ENCODE data around the gene CNN3. TPM values are rescaled to one million over a fixed set of nuclear protein-coding genes. Genes with fewer than 3 reads are reported as not detected.

The CNN3 gene
- total RNA-seq, 1 donor from 2014 or later, result 419 TPM

GRCh38 chr1:94871031-94871430 lies 55.9 kb downstream of the CNN3 start:
- no peak for ATAC-seq
- intact Hi-C loops (cut with DNase I), result no loop called here

GRCh38 chr1:94866164-94866807 lies 60.6 kb downstream of the CNN3 start:
- intact Hi-C loops (cut with DNase I), result loop anchor here (10.0 kb wide), 1 partner anchor 59 kb away; the partner anchor contains the start of gene CNN3
- DNase-seq (ENCODE audit: low spot score) (no peak), ATAC-seq (peak; percentile 18)

More at GRCh38 chr1:94871031-94871430, 55.9 kb downstream of the CNN3 start:
- no peak for DNase-seq (ENCODE audit: low spot score)

- intact Hi-C loops (cut with DNase I), result loop anchor here (10.0 kb wide), 1 partner anchor 59 kb away; the partner anchor contains the start of gene CNN3
- no peak for DNase-seq (ENCODE audit: low spot score)
- ATAC-seq, result peak; percentile 52
Measured at GRCh38 chr1:94865360-94865759, 61.5 kb downstream of the CNN3 start.

GRCh38 chr1:94864821-94865220 lies 62.1 kb downstream of the CNN3 start:
- DNase-seq (ENCODE audit: low spot score), result no peak
- intact Hi-C loops (cut with DNase I), result loop anchor here (10.0 kb wide), 1 partner anchor 60 kb away; the partner anchor contains the start of gene CNN3
- ATAC-seq, result peak; percentile 5

GRCh38 chr1:94863919-94864318 lies 63.0 kb downstream of the CNN3 start:
- DNase-seq (ENCODE audit: low spot score) (peak; percentile 65), ATAC-seq (peak; percentile 82)
- intact Hi-C loops (cut with DNase I), result loop anchor here (10.0 kb wide), 1 partner anchor 61 kb away; the partner anchor contains the start of gene CNN3

GRCh38 chr1:94863297-94863911 lies 63.5 kb downstream of the CNN3 start:
- DNase-seq (ENCODE audit: low spot score) (no peak), ATAC-seq (peak; percentile 79)
- intact Hi-C loops (cut with DNase I), result loop anchor here (10.0 kb wide), 1 partner anchor 61 kb away; the partner anchor contains the start of gene CNN3

GRCh38 chr1:94862718-94863117 lies 64.2 kb downstream of the CNN3 start:
- intact Hi-C loops (cut with DNase I), result loop anchor here (10.0 kb wide), 1 partner anchor 62 kb away; the partner anchor contains the start of gene CNN3
- ATAC-seq (no peak), DNase-seq (ENCODE audit: low spot score) (no peak)

GRCh38 chr1:94859174-94859573 lies 67.7 kb downstream of the CNN3 start:
- intact Hi-C loops (cut with DNase I), result no loop called here
- DNase-seq (ENCODE audit: low spot score), result no peak
- ATAC-seq, result no peak

- ATAC-seq (no peak), DNase-seq (ENCODE audit: low spot score) (no peak)
- intact Hi-C loops (cut with DNase I), result no loop called here
Measured at GRCh38 chr1:94858276-94858675, 68.6 kb downstream of the CNN3 start.

GRCh38 chr1:94856868-94857267 lies 70.0 kb downstream of the CNN3 start:
- intact Hi-C loops (cut with DNase I), result no loop called here
- no peak for ATAC-seq
- no peak for DNase-seq (ENCODE audit: low spot score)

- DNase-seq (ENCODE audit: low spot score) (no peak), ATAC-seq (no peak)
- intact Hi-C loops (cut with DNase I), result no loop called here
Measured at GRCh38 chr1:94856004-94856403, 70.9 kb downstream of the CNN3 start.

GRCh38 chr1:94855307-94855700 lies 71.6 kb downstream of the CNN3 start:
- intact Hi-C loops (cut with DNase I), result loop anchor here (2.0 kb wide), 1 partner anchor 187 kb away; no protein-coding TSS in a partner anchor
- ATAC-seq (no peak), DNase-seq (ENCODE audit: low spot score) (no peak)

- intact Hi-C loops (cut with DNase I), result loop anchor here (2.0 kb wide), 1 partner anchor 188 kb away; no protein-coding TSS in a partner anchor
- peak; percentile 98 for ATAC-seq
- DNase-seq (ENCODE audit: low spot score), result peak; percentile 93
Measured at GRCh38 chr1:94854458-94855306, 72.2 kb downstream of the CNN3 start.

GRCh38 chr1:94852788-94853187 lies 74.1 kb downstream of the CNN3 start:
- DNase-seq (ENCODE audit: low spot score), result no peak
- intact Hi-C loops (cut with DNase I), result no loop called here
- ATAC-seq, result no peak

GRCh38 chr1:94851571-94851970 lies 75.3 kb downstream of the CNN3 start:
- no peak for ATAC-seq
- intact Hi-C loops (cut with DNase I), result no loop called here
- no peak for DNase-seq (ENCODE audit: low spot score)

Other genes with a start within 250 kb of the CNN3 start
- 13.8 TPM for gene SLC44A3, start 106.8 kb downstream of the CNN3 start, total RNA-seq
- 5.6 TPM for gene ALG14, start 145.8 kb upstream of the CNN3 start, total RNA-seq
- gene TLCD4, start 190.2 kb upstream of the CNN3 start, total RNA-seq, result 27.9 TPM